MM.1S (cell line): ENCODE data around the gene DYRK3.

Source experiments
- DNase-seq: peaks from one replicate; pipeline ENCODE4 v3.0.0-alpha.2; 2015
- H2AFZ ChIP-seq: fragments of 300-600 bp; sonication (generic); 2 replicates; pipeline ENCODE4 v1.6.0; 2016; ENCODE audit warnings: antibody characterized with exemption, low read length
- H3F3A ChIP-seq: fragments of 300-600 bp; sonication (generic); 2 replicates; pipeline ENCODE4 v1.6.1; 2016; ENCODE audit warnings: mild to moderate bottlenecking, antibody characterized with exemption, low read length, moderate library complexity, mixed read lengths; ENCODE audit not compliant: insufficient read depth
- H3K27ac ChIP-seq: fragments of 300-600 bp; sonication (generic); 2 replicates; pipeline ENCODE4 v1.5.1; 2016; ENCODE audit warnings: mild to moderate bottlenecking, low read length
- H3K27me3 ChIP-seq: fragments of 300-600 bp; sonication (generic); replicated peaks from 2 replicates; pipeline ENCODE4 v1.6.0; 2016; ENCODE audit warnings: low read length; ENCODE audit not compliant: insufficient read depth
- H3K36me3 ChIP-seq: fragments of 300-600 bp; sonication (generic); replicated peaks from 2 replicates; pipeline ENCODE4 v1.6.1; 2016; ENCODE audit warnings: mild to moderate bottlenecking, low read length, mixed read lengths; ENCODE audit not compliant: insufficient read depth
- H3K4me1 ChIP-seq: fragments of 300-600 bp; sonication (generic); 2 replicates; pipeline ENCODE4 v1.6.1; 2016; ENCODE audit warnings: low read length, mixed read lengths
- H3K4me2 ChIP-seq: fragments of 300-600 bp; sonication (generic); 2 replicates; pipeline ENCODE4 v1.6.0; 2016; ENCODE audit warnings: low read depth, low read length
- H3K4me3 ChIP-seq: fragments of 300-600 bp; sonication (generic); 2 replicates; pipeline ENCODE4 v1.5.1; 2016; ENCODE audit warnings: low read length, mixed read lengths
- H3K79me2 ChIP-seq: fragments of 300-600 bp; sonication (generic); 2 replicates; pipeline ENCODE4 v1.6.1; 2016; ENCODE audit warnings: mixed run types, low read length, mixed read lengths
- H3K9ac ChIP-seq: fragments of 300-600 bp; sonication (generic); 2 replicates; pipeline ENCODE4 v1.6.1; 2016; ENCODE audit warnings: low read length, mixed read lengths
- H3K9me2 ChIP-seq: fragments of 300-600 bp; sonication (generic); replicated peaks from 2 replicates; pipeline ENCODE4 v1.6.1; 2016; ENCODE audit warnings: mild to moderate bottlenecking, low read length, mixed read lengths; ENCODE audit not compliant: insufficient read depth
- H3K9me3 ChIP-seq: fragments of 300-600 bp; sonication (generic); replicated peaks from 2 replicates; pipeline ENCODE4 v1.6.1; 2016; ENCODE audit warnings: mild to moderate bottlenecking, low read length, mixed read lengths; ENCODE audit not compliant: insufficient read depth
- H4K20me1 ChIP-seq: fragments of 300-600 bp; sonication (generic); 2 replicates; pipeline ENCODE4 v1.6.1; 2016; ENCODE audit warnings: mild to moderate bottlenecking, low read length, moderate library complexity, mixed read lengths; ENCODE audit not compliant: insufficient read depth
- EZH2 ChIP-seq: fragments of 300-600 bp; sonication (generic); optimal IDR thresholded peaks from 2 replicates; pipeline ENCODE3; 2017; ENCODE audit warnings: low read depth, mild to moderate bottlenecking, antibody characterized with exemption, low read length, mixed read lengths
- EZH2phosphoT487 ChIP-seq: fragments of 300-600 bp; sonication (generic); IDR thresholded peaks from 2 replicates; pipeline ENCODE4 v1.6.1; 2018; ENCODE audit warnings: antibody characterized with exemption, low read length
- TF ChIP-seq, protein P1 (sequence below): fragments of 300-600 bp; sonication (generic); IDR thresholded peaks from 2 replicates; pipeline ENCODE4 v1.5.1; 2016; ENCODE audit warnings: antibody characterized with exemption, low read length, mixed read lengths

DYRK3 gene

DNA sequence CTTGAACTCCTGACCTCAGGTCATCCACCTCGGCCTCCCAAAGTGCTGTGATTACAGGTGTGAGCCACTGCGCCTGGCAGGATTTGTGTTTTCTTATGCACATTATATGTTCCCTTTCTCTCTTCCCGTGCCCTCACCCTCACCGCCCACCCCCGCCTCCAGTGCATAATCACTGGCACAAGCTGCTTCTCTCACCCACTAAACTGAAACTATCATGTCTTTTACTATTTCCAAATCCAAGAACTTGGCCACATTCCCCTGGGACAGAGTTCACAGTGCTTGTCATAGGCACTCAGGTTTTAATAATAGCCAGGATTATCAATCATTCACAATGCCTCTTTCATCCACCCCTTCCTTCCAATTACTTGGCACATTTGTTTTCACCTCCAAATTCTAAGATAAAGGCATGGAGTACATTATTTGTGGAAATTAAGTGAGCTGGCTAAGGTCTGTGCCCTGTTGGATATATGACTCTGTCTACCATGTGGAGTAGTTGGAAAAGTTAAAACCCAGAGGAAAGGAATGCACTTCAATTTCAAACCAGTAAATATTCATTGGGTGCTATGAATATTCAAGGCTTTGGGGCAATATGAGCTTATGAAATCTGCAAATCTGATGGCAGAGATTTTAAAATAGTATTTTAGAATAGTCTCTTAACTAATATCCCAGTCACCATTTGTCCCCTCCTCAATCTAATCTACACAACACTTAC lies 31.8 kb downstream of the DYRK3 start:
- Histone ChIP-seq H3K79me2 (no peaks in the 10 kb centered on the region), H3K27me3 (0 out of 2 replicates have a peak, but pooled peaks cover 7% of the 10 kb centered on the region), H3K36me3 (no peaks in the 10 kb centered on the region), H3K4me3 (no peak overlapping the region), H3F3A (no peaks in the 10 kb centered on the region), H3K27ac (no peak overlapping the region), H4K20me1 (no peaks in the 10 kb centered on the region), H3K9me2 (no peaks in the 10 kb centered on the region), H3K4me2 (no peak overlapping the region), H3K4me1 (0 out of 2 replicates have a peak, but pooled peaks cover 6% of the 10 kb centered on the region), H2AFZ (no peak overlapping the region), H3K9ac (no peak overlapping the region), H3K9me3 (no peaks in the 10 kb centered on the region)
- TF ChIP-seq, protein P1, sequence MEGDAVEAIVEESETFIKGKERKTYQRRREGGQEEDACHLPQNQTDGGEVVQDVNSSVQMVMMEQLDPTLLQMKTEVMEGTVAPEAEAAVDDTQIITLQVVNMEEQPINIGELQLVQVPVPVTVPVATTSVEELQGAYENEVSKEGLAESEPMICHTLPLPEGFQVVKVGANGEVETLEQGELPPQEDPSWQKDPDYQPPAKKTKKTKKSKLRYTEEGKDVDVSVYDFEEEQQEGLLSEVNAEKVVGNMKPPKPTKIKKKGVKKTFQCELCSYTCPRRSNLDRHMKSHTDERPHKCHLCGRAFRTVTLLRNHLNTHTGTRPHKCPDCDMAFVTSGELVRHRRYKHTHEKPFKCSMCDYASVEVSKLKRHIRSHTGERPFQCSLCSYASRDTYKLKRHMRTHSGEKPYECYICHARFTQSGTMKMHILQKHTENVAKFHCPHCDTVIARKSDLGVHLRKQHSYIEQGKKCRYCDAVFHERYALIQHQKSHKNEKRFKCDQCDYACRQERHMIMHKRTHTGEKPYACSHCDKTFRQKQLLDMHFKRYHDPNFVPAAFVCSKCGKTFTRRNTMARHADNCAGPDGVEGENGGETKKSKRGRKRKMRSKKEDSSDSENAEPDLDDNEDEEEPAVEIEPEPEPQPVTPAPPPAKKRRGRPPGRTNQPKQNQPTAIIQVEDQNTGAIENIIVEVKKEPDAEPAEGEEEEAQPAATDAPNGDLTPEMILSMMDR: no peak
- no peak for TF ChIP-seq EZH2phosphoT487
- TF ChIP-seq EZH2: no peak
- no peak for DNase-seq

DNA sequence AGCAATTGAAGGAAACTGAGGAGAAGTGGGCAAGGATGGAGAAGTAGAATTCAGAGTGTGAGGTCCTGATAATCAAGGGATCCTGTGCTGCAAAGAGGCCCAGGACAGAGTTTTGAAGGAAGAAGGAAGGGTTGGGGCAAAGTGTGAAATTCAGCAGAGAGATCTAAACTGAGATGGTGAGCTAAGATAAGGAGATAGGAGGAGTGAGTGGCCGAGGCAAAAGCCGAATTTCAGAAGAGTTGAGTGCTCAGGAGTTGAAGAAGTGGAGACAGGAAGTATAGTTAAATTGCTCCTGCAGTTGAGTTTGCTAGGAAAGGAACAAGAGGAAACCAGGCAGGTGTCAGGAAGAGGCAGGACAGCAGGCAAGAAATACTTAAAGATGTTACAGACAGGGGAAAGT lies 33.0 kb downstream of the DYRK3 start:
- no peaks in the 10 kb centered on the region for H3K79me2 ChIP-seq
- no peaks in the 10 kb centered on the region for H3K9me3 ChIP-seq
- 0 out of 2 replicates have a peak, but pooled peaks cover 5% of the 10 kb centered on the region for H3K27me3 ChIP-seq
- H3F3A ChIP-seq: peaks cover 2% of the 10 kb centered on the region; the same call in 1 of the 2 replicates
- H2AFZ ChIP-seq: no peak overlapping the region
- no peak overlapping the region for H3K9ac ChIP-seq
- TF ChIP-seq EZH2phosphoT487: no peak
- TF ChIP-seq EZH2: no peak
- TF ChIP-seq, protein P1: no peak
- no peak overlapping the region for H3K4me3 ChIP-seq
- H4K20me1 ChIP-seq: no peaks in the 10 kb centered on the region
- no peaks in the 10 kb centered on the region for H3K9me2 ChIP-seq
- H3K36me3 ChIP-seq: no peaks in the 10 kb centered on the region
- H3K27ac ChIP-seq: no peak overlapping the region
- peaks cover 18% of the 10 kb centered on the region for H3K4me1 ChIP-seq
- no peak overlapping the region for H3K4me2 ChIP-seq
- DNase-seq: no peak

DNA sequence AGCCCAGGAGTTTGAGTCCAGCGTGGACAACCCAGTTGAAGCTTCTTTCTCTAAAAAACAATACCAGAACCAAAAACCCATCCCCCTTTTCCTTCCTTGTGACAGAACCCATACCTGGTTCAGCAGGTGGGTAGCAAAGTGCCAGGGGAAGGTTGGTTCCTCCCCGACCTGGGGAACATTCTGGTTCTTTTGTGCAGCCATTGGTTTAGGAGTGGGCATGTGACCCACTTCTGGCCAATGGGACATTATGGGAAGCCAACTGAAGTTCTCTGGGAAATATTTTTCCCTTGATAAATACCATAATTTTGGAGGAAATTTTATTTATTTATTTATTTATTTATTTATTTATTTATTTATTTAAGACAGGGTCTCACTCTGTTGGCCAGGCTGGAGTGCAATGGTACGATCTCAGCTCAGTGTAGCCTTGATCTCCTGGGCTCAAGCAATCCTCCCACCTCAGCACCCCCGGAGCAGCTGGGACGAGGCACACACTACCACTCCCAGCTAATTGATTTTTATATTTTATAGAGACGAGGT lies 33.6 kb downstream of the DYRK3 start:
- Histone ChIP-seq H3K79me2 (no peaks in the 10 kb centered on the region), H4K20me1 (no peaks in the 10 kb centered on the region), H3K9ac (no peak overlapping the region), H3K4me2 (no peak overlapping the region), H3F3A (peaks cover 2% of the 10 kb centered on the region; the same call in 1 of the 2 replicates), H3K9me3 (no peaks in the 10 kb centered on the region), H3K4me3 (no peak overlapping the region), H2AFZ (no peak overlapping the region), H3K27me3 (no peaks in the 10 kb centered on the region), H3K27ac (no peak overlapping the region), H3K4me1 (peaks cover 21% of the 10 kb centered on the region), H3K9me2 (no peaks in the 10 kb centered on the region), H3K36me3 (no peaks in the 10 kb centered on the region)
- no peak for DNase-seq
- TF ChIP-seq EZH2: no peak
- TF ChIP-seq, protein P1: no peak
- no peak for TF ChIP-seq EZH2phosphoT487
